Neuron (in vitro differentiated cells): ENCODE measurements around the gene PCNX3.
"Not testable (repeated sequence)": the region's sequence is repeated elsewhere in the genome, so short reads cannot be mapped to it uniquely, and the experiment has no call there.

ENCODE experiments used
- H2AFZ ChIP-seq: one replicate; pipeline ENCODE4 v1.6.1; 2013; ENCODE audit warnings: low read depth, mild to moderate bottlenecking, inconsistent platforms, low read length, moderate library complexity
- H3K27me3 ChIP-seq: one replicate; pipeline ENCODE4 v1.6.1; 2013; ENCODE audit warnings: low read length; ENCODE audit not compliant: insufficient read depth
- H3K36me3 ChIP-seq: one replicate; pipeline ENCODE4 v1.6.1; 2013; ENCODE audit warnings: low read length; ENCODE audit not compliant: insufficient read depth
- H3K4me1 ChIP-seq: one replicate; pipeline ENCODE4 v1.6.1; 2013; ENCODE audit warnings: low read length; ENCODE audit not compliant: insufficient read depth
- H3K4me3 ChIP-seq: 2 replicates; pipeline ENCODE4 v1.5.1; 2013; ENCODE audit warnings: mild to moderate bottlenecking, low read length, moderate library complexity
- H3K9me3 ChIP-seq: one replicate; pipeline ENCODE4 v1.6.1; 2013; ENCODE audit warnings: low read length

The PCNX3 gene

GRCh38 chr11:65680192-65680743 lies 64.7 kb downstream of the PCNX3 start:
- Histone ChIP-seq H3K4me1 (no peaks in the 10 kb centered on the region), H3K27me3 (peaks cover 6% of the 10 kb centered on the region), H2AFZ (no peak overlapping the region), H3K36me3 (no peaks in the 10 kb centered on the region), H3K4me3 (no peak overlapping the region), H3K9me3 (no peaks in the 10 kb centered on the region)

DNA sequence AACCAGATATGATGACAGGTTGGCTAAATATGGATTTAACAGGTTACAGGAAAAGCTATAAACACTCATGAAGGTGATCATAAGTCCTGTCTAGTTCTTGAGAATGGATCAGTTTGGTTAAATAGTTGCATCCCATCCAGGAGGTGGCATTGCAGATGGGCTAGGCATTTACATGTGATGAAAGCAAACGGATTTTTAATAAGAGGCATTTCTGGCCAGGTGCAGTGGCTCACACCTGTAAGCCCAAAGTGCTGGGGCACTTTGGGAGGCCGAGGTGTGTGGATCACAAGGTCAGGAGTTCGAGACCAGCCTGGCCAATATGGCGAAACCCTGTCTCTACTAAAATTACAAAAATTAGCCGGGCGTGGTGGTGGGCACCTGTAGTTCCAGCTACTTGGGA lies 67.9 kb downstream of the PCNX3 start:
- not testable (repeated sequence) for H3K4me3 ChIP-seq, H3K36me3 ChIP-seq, H3K27me3 ChIP-seq, H2AFZ ChIP-seq, H3K9me3 ChIP-seq, H3K4me1 ChIP-seq

DNA sequence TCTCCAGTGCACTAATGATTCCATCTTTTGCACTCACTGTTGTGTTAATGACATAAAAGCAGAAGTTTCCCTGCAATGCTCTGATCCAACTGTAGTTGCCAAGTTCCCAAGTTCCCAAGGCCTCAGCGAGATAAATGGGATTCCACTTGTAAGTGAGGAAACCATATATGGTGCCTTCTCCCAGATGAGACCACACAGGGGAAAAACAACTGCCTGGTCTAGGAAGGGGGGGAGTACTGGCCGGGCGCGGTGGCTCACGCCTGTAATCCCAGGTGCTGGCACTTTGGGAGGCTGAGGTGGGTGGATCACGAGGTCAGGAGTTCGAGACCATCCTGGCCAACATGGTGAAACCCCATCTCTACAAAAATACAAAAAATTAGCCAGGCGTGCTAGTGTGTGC lies 70.4 kb downstream of the PCNX3 start:
- Histone ChIP-seq H3K36me3 (no peaks in the 10 kb centered on the region), H3K4me3 (no peak overlapping the region), H2AFZ (no peak overlapping the region), H3K4me1 (no peaks in the 10 kb centered on the region), H3K9me3 (no peaks in the 10 kb centered on the region), H3K27me3 (peaks cover 6% of the 10 kb centered on the region)
